Measurements from ENCODE around the gene TAGLN2.

The TAGLN2 gene

DNA sequence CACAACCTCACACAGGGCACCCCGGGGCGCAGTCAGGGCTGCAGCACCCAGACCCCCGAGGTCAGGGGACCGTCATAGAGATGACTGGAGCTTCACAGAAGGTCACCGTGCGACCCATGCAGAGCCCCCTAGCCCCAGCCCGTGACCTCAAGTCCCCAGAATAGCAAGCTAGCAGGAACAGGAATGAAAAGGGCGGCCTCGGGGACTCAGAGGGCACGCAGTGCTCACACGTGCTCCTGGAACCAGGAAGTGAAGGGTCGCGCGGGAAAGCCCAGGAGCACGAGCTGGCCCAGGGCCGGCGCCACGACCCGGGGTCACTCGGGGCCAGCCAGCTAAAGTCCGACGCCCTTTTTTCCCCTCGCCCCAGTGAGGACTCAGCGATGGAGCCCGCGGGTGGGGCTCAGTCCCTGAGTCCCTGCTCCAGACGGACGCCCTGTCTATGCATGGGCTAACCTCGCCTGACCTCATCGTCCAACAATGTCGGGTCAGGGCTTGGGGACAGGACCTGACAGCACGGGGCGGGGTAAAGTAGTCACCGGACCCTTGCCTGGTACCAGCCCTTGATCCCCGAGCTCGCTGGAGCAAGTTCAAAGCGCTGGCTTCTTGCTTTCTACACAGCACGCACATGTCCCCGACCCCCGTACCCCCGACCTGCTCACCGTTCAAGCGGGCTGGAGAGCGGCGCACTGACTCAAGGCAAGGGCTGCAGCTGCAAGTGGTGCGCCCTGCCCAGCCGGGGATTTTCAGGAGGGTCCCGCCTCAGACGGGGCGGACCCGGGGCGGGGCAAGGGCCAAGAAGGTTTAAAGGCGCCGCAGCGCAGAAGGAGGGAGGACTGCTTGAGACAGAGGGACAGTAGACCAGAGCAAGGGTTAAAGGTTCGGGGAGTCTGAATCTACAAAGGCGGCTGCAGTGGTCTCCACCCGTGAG lies at the start of gene TAGLN2:
Gene TAGLN2, minus strand, starts transcription at position 717 of the 928 bp plus-strand sequence. CDS start 4,998 bp downstream, outside the sequence.
- no peak for TF ChIP-seq GATA2 (IDR thresholded peaks at IDR 0.05; ENCODE audit: low read depth, low read length)
- no peak for TF ChIP-seq GATA3 (IDR thresholded peaks at IDR 0.05; ENCODE audit: low read depth, low read length)

DNA sequence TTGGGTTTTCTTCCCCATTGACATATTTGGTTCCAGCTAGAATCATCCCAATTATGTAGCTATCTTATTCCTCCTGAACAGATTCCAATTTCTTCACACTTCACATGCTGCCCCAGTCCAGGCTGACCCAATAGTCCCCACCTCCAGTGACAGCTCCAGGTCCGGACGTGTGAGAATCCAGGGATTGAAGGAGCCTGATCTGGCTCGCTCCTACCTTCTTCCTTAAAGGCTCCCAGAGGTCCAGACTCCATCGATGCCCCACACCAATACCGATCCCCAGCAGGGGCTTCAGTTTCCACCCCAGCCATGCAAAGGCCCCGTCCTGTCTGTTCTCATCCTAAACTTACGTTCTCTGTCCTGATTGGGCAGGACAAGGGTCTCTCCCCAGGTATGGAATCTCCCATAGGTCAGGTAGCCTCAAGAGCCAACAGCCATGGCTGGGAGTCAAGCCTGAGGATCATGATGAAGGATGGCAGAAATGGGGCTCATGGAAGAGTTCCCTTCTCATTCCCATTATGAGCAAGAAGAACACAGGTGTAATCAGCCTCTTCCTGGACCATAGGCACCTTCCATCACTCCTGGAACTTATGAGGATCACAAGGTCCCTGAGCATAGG lies 49.2 kb upstream of the TAGLN2 start:
- TF ChIP-seq GATA3 (IDR thresholded peaks at IDR 0.05; ENCODE audit: low read depth, low read length) (no peak), GATA2 (IDR thresholded peaks at IDR 0.05; ENCODE audit: low read depth, low read length) (no peak)

DNA sequence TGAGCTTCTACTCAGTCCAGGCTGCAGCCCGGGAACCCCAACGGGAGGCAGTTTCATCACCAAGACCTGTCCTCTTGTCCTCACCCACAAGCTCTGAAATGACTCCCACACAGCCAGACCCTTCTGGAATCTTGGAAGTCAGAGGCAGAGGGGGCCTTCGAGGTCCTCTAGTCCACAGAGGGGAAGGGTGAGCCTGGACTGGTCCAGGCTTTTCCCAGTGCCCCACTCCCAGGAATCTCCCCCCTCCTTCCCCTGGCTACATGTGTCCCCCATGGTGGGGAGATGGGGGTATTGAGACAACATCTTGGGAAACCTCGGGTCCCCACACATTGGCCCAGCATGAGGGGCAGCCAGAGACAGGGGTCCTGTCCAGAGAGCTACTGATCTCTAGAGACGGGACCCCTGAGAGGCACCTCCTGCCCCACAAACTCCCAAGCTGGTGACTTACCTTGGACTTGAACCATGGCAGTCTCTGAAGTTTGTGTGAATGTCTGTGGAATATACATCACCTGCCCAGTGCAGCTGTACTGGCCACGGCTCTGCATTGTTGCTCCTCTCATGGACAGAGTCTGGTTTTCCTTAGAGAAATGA lies 48.1 kb upstream of the TAGLN2 start:
- no peak for TF ChIP-seq GATA3 (IDR thresholded peaks at IDR 0.05; ENCODE audit: low read depth, low read length)
- TF ChIP-seq GATA2 (IDR thresholded peaks at IDR 0.05; ENCODE audit: low read depth, low read length) = no peak

DNA sequence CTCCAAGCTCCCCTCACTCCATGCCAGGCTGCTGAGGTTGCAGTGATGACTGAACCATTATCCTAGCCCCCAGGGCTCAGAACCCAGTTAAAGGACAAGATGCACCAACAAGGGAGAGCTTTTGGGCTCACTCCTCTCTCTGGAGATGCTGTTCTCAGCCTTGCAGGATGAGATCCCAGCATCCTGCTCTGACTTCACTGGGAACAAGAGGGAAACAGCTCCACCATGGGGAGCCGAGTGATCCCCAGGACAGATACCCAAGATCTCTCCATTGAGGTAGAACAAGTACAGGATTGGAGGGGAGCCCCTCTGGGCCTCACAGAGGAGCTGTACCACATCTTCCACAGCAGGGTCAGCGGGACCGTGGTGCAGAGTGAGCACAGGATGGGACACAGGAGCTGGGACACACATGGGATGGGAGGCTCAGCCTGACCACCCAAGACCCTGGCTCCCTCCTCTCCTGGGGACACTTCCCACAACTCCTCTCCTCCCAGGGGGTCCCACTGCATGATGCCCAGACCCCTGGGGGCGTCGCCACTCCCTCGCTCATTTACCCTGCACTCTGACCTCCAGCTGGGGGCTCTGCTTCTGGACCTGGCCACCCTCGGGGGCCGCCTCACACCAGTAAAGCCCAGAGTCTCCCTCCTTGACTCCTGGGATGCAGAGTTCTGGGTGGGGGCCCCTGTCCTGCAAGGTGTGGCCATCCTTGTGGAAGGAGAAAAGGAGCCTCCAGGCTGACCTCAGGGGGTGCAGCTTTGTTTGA lies 47.3 kb upstream of the TAGLN2 start:
- TF ChIP-seq GATA2 (IDR thresholded peaks at IDR 0.05; ENCODE audit: low read depth, low read length) (no peak), GATA3 (IDR thresholded peaks at IDR 0.05; ENCODE audit: low read depth, low read length) (no peak)

DNA sequence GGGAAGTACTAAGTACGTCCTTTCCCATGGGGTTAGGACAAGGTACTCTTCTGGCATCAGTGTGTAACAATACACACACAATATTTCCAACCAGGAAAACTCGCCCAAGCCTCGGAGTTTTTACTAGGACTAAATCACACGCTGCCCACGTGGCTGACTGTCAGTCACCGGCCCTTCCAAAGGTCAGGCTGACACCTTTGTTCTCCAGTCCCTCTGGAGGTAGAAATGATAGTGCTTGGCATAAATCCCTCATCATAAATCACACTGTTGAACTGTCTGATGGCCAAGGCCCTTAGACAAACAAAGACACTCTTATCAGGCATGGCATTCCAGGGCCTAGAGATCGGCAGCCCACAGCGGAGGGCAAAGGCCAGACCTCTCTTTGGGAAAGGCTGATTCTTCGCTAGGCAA lies 45.6 kb upstream of the TAGLN2 start:
- TF ChIP-seq GATA2 (IDR thresholded peaks at IDR 0.05; ENCODE audit: low read depth, low read length) = no peak
- no peak for TF ChIP-seq GATA3 (IDR thresholded peaks at IDR 0.05; ENCODE audit: low read depth, low read length)

DNA sequence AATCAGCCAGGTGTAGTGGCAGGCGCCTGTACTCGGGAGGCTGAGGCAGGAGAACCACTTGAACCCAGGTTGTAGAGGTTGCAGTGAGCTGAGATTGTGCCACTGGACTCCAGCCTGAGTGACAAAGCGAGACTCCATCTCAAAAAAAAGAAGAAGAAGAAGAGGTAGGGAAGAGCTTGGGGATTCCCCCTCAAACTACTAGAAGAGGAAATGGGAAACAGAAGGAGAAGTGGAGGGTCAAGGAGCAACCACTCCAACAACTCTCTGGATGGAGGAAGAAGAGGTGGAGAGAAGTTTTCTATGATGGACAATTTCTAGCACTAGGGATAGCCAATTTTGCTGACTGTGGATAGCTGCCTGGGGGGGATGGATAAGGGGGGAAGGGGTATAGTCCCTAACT lies 43.6 kb upstream of the TAGLN2 start:
- no peak for TF ChIP-seq GATA3 (IDR thresholded peaks at IDR 0.05; ENCODE audit: low read depth, low read length)
- TF ChIP-seq GATA2 (IDR thresholded peaks at IDR 0.05; ENCODE audit: low read depth, low read length) = no peak

DNA sequence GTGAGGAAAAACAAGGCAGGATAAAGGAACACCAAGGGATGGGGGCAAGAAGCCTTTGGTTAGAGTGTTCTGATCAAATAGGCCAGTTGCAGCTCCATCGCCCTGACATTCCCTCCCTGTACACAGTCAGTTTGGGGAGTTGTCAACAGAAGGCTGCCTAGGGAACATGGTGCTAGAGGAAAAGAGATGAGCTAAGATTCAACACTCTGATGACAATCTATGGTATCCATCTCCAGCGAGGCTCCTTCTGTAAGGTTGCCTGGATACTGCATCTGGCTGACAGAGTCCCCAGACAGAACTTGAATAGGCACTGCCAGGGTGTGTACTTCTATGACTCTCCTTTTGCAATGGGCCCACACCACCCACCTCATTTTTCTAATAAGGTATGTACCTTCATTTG lies 40.0 kb upstream of the TAGLN2 start:
- no peak for TF ChIP-seq GATA3 (IDR thresholded peaks at IDR 0.05; ENCODE audit: low read depth, low read length)
- TF ChIP-seq GATA2 (IDR thresholded peaks at IDR 0.05; ENCODE audit: low read depth, low read length) = no peak

DNA sequence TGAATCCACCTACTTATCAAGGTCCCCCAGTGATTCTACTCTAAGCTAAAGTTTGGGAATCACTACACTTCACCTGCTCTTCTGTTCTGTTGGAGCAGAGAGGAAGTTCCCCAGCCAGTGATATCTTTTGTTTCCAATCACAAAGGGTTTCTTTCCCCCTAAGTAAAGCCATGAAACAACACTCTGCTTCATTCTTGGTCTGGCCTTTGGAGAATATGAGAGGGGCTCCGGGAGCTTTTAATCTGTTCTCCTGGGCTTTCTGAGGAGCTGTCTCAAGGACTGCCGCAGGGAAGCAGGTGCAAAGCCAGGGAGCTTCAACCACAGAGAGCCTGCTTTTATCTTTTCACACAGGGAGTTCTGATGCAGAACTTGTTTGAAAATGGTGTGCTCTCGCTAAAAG lies 38.8 kb upstream of the TAGLN2 start:
- no peak for TF ChIP-seq GATA2 (IDR thresholded peaks at IDR 0.05; ENCODE audit: low read depth, low read length)
- no peak for TF ChIP-seq GATA3 (IDR thresholded peaks at IDR 0.05; ENCODE audit: low read depth, low read length)

DNA sequence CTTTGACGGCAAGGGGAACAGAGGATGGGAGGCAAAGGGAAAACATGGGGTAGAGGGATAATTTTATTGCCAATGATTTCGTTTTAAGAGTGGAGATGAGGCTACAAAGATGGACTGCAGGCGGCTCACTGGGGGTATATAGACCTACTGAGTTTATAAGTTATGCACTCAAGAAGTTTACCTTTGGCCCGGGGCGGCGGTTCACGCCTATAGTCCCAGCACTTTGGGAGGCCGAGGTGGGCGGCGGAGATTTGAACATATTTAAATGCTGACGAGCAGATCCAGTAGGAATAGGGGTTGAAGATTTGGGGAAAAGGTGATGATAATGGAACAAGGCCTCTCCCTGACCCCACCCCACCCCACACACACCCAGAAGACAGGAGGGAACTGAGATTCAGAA lies 36.9 kb upstream of the TAGLN2 start:
- TF ChIP-seq GATA3 (IDR thresholded peaks at IDR 0.05; ENCODE audit: low read depth, low read length) (no peak), GATA2 (IDR thresholded peaks at IDR 0.05; ENCODE audit: low read depth, low read length) (no peak)

DNA sequence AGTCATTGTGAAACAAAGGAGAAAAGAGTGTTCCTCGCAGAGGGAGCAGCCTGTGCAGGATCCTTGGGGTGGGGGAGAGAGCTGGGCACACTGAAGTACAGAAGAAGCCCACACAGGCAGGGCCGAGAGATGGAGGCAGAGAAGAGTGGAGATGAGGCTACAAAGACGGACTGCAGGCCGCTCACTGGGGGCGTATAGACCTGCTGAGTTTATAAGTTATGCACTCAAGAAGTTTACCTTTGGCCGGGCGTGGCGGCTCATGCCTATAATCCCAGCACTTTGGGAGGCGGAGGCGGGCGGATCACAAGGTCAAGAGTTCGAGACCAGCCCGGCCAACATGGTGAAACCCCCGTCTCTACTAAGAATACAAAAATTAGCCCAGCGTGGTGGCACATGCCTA lies 36.3 kb upstream of the TAGLN2 start:
- TF ChIP-seq GATA3 (IDR thresholded peaks at IDR 0.05; ENCODE audit: low read depth, low read length) (no peak), GATA2 (IDR thresholded peaks at IDR 0.05; ENCODE audit: low read depth, low read length) (no peak)

DNA sequence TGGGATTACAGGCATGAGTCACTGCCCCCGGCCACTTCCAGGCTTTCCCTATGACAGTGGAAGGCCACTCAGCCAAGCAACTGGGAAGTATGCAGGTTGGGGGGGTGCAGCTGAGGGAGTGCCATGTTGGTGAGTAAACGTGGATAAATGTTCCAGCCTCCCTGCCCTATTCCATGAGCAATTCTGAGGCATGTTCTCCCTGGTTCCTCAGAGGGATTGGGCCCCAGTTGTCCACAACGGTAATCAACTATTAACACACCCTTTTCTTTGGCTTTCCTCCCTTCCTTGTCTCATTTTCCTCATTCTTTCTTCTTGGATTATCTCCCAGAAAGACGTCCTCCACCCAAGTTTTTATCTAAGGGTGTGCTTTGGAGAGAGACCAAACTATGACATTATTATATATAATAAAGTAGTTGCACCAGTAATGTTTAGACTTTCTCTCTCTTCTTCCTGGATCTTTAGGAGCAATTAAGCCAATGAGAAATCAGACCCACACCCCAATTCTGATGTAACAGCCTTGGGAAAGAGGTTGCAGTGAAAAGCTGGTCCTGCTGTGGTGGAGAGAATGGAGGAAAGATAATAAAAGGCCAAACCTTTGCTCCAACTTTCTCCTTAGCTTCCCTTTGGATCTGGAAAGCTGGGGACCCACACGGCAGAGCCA lies 35.5 kb upstream of the TAGLN2 start:
- TF ChIP-seq GATA2 (IDR thresholded peaks at IDR 0.05; ENCODE audit: low read depth, low read length) (no peak), GATA3 (IDR thresholded peaks at IDR 0.05; ENCODE audit: low read depth, low read length) (no peak)

DNA sequence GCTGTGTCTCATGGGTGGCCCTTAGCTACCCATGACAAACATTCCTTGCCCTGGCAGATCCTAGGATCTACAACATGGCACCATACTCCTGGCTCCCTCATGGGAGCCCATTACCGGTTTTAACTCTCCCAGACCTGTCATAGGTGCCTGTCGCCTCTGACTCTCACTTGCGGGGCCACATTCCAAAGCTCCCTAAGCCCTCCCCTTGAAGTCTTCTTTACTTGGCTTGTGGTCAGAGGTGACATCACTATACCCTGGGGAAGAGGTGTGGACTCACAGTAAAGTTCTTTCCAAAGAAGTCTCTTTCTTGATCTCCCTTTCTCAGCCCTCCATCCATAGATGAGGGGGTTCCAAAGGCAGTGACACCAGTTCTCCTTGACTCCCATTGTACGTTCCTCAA lies 34.1 kb upstream of the TAGLN2 start:
- no peak for TF ChIP-seq GATA3 (IDR thresholded peaks at IDR 0.05; ENCODE audit: low read depth, low read length)
- no peak for TF ChIP-seq GATA2 (IDR thresholded peaks at IDR 0.05; ENCODE audit: low read depth, low read length)

DNA sequence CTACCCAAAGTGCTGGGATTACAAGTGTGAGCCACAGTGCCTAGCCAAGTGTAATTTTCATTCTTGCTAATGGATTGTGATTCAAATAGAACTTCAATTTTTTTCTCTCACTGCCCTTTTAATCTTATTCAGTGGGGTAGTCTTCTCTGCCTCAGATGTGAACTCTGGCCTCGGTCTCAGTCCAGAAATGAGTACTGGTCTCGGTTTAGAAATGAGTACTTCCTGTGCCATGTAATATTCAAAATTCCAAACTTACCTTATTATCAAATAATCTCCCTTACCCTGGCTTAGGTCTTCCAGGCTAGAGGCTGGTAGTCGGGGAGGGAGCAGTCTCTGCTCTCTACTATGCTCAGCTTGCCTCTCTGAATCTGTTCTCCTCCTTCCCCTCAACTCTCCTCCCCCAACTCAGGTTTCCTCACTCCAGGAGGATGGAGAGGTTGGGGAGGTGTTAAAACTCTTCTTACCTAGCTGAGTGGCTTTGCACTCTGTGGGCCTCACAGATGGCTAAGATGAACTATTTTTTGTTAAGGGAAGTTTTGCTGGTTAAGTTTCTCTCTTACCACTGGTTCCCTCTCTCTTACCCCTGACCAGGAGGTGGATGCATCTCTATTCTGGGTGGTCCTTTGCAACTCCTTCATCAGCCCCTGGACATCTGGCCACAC lies 33.5 kb upstream of the TAGLN2 start:
- no peak for TF ChIP-seq GATA2 (IDR thresholded peaks at IDR 0.05; ENCODE audit: low read depth, low read length)
- no peak for TF ChIP-seq GATA3 (IDR thresholded peaks at IDR 0.05; ENCODE audit: low read depth, low read length)

Measured in SH-SY5Y (cell line).